ENCODE results near the gene ERBB4.
"Not testable (repeated sequence)": the region's sequence is repeated elsewhere in the genome, so short reads cannot be mapped to it uniquely, and the experiment has no call there.

ERBB4 gene

DNA sequence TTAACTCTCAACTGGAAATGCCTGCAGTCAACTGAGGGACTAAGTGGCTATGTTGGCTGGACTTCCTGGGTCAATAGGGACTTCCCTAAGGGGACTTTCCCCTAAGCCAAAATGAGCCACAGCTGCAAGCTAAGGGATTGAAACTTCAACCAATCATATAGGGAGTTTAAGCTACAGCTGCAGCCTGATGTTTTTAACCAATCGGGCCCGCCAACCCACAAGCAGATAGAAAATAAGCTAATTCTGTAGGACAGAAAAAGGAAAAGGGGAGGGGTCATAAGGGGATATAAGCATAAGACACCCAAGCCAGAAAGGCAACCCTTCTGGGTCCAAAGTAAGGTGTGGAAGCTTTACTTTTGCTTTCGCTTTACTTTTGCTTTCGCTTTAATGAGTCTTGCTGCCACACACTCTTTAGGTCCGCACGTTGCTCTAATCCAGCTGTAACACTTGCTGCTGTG lies 927.5 kb downstream of the ERBB4 start:
- no peak for DNase-seq (ENCODE audit: low read depth in 3 of 3)

DNA sequence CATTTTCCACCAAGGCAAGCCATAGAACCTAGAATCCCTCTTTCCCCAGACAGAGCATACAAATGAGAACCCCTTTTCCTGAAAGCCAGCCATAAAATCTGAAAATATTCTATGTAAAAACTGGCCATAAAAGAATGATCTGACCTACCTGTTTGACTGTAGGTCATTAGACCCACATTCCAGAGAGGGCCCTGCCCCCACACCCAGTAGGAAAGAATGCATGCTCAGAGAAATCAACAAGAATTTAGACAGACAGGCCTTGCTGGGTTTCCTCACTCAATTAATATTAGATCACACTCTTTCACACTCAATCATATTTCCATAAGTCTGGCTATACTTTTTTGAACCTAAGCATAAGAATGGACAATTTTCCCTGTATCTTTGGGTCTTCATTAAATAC lies 929.5 kb downstream of the ERBB4 start:
- no peak for DNase-seq (ENCODE audit: low read depth in 3 of 3)

DNA sequence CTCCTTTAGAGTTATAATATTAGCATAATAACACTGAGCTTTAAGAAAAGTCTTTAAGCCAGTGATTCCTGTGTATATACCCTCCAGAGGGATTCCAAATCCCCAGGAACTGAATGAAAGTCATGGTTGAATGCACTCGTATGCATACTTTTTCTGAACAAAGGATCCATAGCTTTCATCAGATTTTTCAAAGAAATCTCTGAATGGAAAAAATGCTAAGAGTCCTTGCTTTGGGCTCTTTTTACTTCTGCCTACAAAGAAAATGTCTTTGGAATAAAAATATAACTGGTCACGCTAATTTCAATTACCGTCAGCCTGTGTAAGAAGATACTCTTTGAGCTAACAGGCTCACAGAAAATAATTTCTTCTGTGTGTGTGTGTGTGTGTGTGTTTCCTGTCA lies 939.5 kb downstream of the ERBB4 start:
- no peak for DNase-seq (ENCODE audit: low read depth in 3 of 3)

DNA sequence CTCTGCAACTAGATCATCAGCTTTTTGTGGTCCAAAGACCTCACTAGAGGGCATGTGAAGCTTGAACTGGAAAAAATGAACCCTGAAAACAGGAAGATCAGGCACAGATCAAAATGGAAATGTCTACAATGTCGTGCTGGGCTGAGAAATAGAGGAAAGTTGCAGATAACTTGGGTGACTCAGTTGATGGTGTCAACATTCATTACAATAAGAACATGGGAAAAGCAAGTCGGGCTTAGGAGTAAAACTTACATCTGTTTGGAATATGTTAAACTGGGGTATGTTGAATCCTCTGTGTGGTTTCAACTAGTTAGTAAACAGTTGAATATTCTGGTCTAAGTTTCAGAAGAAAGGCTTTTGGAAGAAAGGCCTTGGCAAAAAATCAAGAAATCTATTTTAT lies 940.4 kb downstream of the ERBB4 start:
- DNase-seq (ENCODE audit: low read depth in 3 of 3): no peak

DNA sequence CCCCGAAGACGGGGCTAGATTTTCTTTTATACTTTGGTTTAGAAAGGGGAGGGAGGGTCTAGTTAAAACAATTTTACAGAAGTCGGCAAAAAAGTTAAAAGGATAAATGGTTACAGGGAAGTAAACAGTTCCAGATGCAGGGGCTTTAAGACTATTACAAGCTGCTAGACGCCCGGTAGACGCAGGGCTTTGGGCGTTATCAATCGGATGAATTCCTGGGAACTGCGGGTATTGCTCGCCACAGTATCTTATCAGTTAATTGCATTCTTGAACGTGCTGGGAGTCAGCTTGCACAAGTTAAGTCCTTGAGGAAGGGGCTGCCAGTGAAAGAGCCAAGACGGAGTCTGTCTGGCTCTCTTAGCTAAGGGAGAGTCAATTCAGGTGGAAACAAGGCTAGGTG lies 946.6 kb downstream of the ERBB4 start:
- DNase-seq (ENCODE audit: low read depth in 3 of 3): not testable (repeated sequence)

DNA sequence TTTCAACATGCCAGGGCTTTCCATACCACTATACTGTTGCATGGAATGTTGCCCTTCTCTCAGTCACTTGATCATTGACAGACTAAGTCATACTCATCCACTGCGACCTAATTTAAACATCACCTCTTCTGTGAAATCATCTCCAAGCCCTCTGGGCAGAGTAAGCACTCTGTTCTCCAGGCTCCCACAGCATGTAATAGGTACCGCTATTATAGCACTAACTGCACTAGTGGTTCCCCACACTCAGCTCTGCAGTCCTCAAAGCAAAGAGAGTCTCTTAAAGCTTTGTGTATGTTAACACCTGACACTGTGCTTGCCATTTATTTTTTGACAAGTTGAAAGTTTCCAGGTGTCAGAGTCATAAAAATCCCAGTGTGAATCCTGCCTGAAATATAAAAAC lies 947.2 kb downstream of the ERBB4 start:
- no peak for DNase-seq (ENCODE audit: low read depth in 3 of 3)

DNA sequence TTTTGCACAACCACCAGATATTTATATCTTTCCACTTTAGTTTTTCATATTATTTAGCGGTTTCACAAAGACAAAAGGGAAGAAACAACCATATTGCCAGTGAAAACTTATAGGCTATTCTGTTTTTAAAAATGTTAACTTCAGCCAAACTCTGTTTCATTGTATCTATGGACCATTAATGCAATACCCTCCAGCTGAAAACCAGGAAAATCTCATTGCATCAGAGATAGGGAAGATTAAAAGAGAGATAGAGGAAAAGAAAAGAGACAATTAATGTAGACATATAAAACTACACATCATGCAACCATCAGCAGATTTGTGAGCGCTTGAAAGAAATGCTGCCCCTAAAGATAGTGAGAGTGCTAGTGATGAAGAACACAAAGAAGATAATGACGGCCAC lies 970.2 kb downstream of the ERBB4 start:
- DNase-seq (ENCODE audit: low read depth in 3 of 3): no peak

DNA sequence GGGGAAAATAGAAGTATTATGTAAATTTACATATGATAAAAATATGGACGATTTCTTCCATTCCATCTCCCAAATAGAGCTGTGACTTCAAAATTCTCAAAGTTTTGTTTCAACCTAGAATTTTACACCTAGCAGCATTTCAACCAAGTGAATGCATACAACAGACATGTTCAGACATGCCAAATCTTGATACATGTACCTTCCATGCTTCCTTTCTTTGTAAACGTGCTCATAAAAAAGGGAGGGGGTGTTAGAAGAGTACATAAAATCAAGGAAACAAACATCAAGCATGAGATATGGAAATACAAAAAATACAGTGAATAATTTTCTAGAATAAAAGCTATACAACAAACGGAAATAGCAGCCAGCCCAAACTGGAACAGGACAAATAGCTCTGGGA lies 974.2 kb downstream of the ERBB4 start:
- no peak for DNase-seq (ENCODE audit: low read depth in 3 of 3)

DNA sequence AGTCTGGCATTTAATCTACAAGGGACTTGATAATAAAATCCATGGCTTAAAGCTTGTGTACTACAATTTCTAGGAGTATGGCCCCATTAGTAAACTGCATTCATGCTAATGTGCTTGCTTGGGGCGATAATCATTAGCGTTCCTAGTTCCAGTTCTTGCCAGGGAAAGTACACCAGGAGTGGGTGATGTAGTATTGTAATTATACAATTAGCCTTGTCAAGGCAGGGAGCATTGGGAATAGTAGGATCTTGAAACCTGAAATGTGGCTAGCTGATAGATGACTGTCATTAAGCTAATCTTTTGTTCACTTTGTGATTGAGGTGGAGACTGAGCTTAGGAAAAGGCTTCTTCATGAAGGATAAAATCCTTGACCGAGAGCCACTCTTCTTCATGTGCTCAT lies 993.0 kb downstream of the ERBB4 start:
- DNase-seq (ENCODE audit: low read depth in 3 of 3): no peak

DNA sequence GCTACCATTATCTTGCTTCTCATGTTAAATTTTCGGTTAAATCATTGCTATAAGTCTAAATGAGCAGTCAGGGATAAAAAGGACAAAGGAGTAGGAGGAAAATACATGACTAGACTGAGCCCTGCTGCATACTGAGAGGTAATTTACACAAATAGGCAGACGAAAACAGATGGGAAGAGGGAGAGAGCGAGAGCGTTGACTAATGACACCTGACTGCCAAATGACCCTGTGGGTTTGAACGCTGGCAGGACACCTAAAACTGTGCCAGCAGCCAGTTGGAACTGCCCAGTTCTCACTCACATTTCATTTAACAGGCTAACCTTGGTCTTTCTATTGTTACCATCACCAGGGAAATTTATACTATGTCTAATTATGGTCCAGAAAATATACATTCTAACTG lies 1004.0 kb downstream of the ERBB4 start:
- no peak for DNase-seq (ENCODE audit: low read depth in 3 of 3)

DNA sequence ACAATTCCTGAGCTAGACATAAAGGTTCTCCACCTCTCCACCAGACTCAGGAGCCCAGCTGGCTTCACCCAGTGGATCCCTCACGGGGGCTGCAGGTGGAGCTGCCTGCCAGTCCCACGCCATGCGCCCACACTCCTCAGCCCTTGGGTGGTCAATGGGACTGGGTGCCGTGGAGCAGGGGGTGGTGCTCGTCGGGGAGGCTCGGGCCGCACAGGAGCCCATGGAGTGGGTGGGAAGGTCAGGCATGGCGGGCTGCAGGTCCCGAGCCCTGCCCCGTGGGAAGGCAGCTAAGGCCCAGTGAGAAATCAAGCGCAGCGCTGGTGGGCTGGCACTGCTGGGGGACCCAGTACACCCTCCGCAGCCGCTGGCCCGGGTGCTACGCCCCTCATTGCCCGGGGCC lies 1014.4 kb downstream of the ERBB4 start:
- not testable (repeated sequence) for DNase-seq (ENCODE audit: low read depth in 3 of 3)

DNA sequence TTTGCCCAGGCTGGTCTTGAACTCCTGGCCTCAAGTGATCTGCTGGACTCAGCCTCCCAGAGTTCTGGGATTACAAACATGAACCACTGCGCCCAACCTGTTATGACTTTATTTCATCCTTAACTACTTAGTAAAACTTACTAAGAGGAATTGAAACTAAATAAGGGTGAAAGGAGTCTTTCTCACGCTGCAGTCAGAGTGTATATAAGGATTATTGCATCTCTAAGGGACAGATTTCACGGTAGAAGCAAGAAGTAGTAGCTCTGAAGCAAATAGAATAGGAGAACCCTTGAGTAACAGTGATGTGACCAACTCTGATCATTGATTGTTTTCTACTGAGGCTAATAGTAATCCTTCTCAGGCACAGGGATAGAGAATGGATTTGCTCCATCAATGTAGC lies 1022.1 kb downstream of the ERBB4 start:
- no peak for DNase-seq (ENCODE audit: low read depth in 3 of 3)

DNA sequence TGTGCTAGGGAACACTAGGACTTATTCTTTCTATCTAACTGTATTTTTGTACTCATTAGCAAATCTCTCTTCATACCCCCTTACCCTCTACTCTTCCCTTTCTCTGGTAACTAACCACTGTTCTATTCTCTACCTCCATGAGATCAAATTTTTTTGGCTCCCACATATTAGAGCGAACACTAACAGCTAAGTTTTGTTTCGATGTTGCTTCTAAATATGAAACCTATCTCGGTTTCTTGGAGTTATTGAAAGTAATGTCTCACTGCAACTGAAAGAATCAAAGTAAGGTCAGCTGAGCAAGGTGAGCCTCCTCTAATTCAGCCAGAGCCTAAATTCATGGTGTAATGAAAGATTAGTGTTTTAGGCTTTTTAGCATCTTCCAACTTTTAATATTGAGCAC lies 1024.6 kb downstream of the ERBB4 start:
- no peak for DNase-seq (ENCODE audit: low read depth in 3 of 3)

DNA sequence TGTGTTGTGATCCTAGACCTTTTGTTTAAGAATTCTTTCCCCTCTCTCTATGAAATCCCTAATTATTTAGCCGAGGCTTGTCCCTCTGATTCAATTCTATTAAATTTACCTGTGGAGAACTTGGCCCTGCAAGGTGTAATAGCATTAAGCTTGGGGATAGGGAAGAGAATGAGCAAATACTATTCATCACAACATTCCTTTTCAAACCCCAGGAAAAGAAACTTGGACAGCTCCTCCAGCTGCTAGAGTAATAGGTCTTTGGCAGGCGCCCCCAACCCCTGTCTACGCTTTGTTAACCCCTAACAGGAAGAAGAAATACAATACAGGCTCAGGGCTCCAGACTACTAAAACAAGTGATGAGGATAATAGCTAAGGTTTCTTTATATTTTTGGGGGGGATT lies 1025.2 kb downstream of the ERBB4 start:
- no peak for DNase-seq (ENCODE audit: low read depth in 3 of 3)

DNA sequence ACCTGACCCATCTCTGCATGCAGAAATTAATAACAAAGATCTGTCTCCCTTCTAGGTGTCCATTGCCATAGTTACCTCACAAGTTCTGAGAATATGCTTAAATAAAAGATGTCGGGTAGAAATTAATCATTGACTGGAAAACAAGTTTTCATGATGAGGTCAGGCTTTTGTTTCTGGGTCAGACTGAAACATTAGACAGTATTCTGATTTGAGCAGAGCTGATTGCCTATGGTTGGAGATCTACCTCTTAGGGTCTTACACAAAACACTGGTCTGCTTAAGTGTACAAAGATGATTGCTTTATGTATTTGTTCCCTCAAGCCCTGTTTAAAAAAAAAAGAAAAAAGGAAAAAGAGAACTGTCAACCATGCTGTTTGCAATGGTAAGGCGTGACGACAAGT lies 1025.8 kb downstream of the ERBB4 start:
- DNase-seq (ENCODE audit: low read depth in 3 of 3): no peak

DNA sequence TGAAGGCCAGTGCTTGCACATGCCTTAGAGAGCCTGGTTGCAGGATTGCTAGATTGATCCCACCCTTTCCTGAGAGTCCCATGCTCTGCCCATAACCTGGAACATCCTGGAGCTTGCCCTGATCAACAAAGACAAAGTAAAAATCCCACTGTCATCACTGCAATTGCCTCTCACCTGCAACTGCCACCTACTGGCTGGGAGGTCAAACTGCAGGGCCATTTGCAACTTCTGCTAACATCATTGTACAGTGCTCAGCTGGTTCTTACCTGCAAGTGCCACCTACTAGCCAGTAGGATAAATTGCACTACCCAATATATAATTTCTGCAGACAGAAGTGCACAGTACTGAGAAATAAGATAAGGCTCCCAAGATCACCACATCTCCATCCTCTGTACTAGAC lies 1034.7 kb downstream of the ERBB4 start:
- no peak for DNase-seq (ENCODE audit: low read depth in 3 of 3)

DNA sequence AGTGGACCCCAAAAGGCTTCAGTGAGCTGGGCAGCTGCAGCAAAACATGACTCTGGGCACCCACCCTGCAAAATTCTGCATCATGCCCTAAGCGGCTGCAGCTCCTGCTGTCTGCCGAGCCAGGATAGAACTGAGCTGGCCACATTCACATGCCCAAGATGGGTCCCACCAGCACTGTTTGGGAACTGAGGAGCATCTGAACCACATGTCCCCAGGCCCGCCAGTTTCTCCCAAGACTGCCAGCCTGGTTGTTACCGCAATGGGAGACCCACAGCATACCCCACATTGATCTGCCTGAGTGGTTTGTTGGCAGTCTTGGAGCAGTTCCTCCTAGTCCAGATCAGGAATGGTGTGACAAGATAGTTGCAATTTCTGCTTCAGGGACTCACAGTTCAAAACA lies 1035.4 kb downstream of the ERBB4 start:
- DNase-seq (ENCODE audit: low read depth in 3 of 3): no peak

DNA sequence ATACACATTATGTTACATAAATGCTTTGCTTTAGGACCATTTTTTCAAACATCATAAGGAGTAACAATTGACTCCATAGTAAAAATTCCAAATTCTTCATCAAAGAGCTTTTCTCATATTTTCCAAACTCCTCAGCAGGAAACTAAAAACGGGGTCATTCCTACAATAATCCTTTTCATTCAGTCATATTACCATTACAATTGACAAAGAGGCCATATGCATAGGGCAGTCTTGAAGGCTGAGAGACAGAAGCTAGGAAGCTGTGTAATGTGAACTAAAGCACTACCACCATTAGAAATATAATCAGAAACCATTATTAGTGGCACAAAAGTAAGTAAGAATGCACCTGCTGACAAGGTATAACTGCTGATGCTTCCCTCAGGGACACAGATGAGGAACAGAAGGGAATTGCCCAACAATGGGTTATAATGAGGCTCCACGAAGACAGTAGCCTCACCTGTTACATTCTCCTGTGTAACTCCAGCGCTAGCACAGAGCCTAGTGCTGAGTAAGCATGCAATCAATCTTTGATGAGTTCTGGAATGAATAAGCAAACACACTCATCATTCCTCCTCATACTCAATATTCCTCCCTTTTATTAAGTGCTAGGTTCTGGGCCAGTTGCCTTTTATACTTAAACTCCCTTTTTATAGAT lies 1039.9 kb downstream of the ERBB4 start:
- DNase-seq (ENCODE audit: low read depth in 3 of 3): no peak

DNA sequence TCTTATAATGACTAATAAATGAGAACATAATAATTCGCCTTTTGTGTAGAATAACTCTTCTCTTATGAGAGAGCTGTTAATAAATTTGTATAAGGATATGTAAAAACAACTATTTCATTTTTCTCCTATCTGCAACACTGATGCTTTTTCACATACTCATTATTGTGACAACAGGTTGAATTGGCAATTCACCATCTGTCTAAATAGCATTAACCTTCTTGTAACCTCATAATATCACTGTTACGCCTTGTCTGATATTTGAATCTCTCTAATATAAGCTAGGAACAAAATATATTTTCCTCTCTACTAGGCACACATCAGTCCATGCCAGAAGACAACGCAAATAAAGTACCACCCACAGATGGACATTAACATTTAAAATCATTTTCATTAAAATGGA lies 1043.3 kb downstream of the ERBB4 start:
- no peak for DNase-seq (ENCODE audit: low read depth in 3 of 3)

DNA sequence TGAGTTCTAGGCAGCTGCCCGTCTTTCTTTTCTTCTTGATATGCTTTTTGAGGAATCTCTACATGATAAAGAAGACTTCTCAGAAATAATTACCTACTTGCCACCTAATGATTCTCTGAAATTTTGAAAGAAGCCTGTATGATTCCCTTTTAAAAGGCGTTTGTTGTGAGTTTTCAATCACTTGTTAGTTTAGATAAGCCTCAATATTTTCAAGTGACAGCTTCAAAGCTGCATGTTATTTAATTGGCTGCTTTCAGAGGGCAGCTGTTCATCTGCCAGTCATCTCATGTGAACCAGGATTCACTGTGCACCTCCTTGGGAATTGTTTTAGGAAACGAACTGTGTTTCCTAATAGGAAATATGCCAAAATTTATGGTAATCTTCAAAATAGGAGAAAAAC lies 1044.1 kb downstream of the ERBB4 start:
- no peak for DNase-seq (ENCODE audit: low read depth in 3 of 3)

DNA sequence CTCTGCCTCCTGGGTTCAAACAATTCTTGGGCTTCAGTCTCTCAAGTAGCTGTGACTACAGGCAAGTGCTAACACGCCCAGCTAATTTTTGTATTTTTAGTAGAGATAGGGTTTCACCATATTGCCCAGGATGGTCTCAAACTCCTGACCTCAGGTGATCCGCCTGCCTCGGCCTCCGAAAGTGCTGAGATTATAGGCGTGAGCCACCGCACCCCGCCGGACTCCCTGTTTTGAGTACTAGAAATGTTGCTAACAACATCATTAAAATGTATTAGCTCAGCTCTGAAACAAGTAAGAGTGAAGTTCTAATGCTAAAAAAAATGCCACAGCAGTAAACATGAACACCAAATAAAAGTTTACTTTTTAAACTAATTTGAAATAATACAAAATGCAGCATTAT lies 1044.5 kb downstream of the ERBB4 start:
- DNase-seq (ENCODE audit: low read depth in 3 of 3): no peak

DNA sequence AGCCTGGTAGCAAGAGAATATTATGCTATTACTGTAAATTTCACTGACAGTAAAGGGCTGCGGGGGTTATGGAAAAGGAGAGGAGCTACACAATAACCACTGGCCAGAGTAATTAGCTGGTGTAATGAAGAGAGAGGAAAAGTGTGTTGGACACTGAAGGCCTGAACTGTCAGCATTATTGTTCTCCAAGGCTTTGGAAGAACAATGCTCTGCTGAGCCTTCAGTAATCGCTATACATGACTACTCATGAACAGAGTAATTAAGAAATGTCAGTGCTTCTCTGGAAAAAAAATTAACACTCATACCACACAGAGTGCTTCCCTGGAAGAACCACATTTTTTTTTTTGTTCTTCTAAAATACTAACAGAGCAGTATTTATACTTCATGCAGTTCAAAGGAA lies 1050.9 kb downstream of the ERBB4 start:
- DNase-seq (ENCODE audit: low read depth in 3 of 3): no peak

DNA sequence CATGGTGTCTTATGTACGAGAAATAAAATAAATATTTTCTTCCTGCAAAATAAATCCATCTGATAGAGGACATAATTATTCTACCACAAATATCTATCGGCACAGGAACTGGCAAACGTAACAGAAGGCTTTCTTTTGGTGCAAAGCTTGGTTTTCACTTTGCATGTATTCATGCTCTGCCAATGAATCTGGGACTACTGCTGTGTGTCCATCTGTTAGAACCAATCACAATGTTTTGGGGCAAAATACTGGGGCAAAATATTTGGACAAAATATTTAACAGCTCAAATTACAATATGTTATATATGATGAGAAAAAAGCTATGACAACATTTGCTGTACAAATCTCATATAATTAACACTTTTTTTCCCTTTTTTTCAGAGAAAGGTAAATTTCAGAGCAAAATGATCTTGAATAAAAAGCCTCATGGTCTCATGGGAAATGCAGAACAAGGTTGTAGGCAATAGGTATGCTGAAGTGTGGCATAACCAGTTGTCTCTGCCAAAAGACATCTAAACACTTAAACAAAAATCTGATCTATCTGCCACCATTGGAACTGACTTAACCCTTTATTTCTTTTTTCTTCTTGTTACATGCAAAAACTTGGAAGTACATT lies 1059.0 kb downstream of the ERBB4 start:
- no peak for DNase-seq (ENCODE audit: low read depth in 3 of 3)

All from stimulated activated CD4-positive, alpha-beta T cell treated with anti-CD3 and anti-CD28 coated beads, TNF-alpha, amount 100 ng/mL, for 4 hours (primary cell).